Measurements from ENCODE around the gene LNPK. TPM values are rescaled to one million over a fixed set of nuclear protein-coding genes. Genes with fewer than 3 reads are reported as not detected.

LNPK gene
- polyA plus RNA-seq, 1 donor from 2014 or later = 46.7 TPM

GRCh38 chr2:175937216-175937615 lies 64.9 kb downstream of the LNPK start:
- H3K79me2 ChIP-seq (replicated peaks; ENCODE audit: insufficient read depth, low read length) = no peaks in the 10 kb centered on the region
- H3K36me3 ChIP-seq (ENCODE audit: insufficient read depth, low read length) = no peaks in the 10 kb centered on the region
- no peaks in the 10 kb centered on the region for H3K9me3 ChIP-seq (ENCODE audit: low read length)
- H3K9ac ChIP-seq (ENCODE audit: low read length) = no peak overlapping the region
- no peak overlapping the region for H2AFZ ChIP-seq (ENCODE audit: low read depth, low read length)
- H3K9me2 ChIP-seq (ENCODE audit: insufficient read depth, low read length) = no peaks in the 10 kb centered on the region
- no peak overlapping the region for H3K4me2 ChIP-seq (ENCODE audit: low read length)
- H4K20me1 ChIP-seq (ENCODE audit: insufficient read depth) = no peaks in the 10 kb centered on the region
- no peak overlapping the region for H3K4me3 ChIP-seq (ENCODE audit: low read length)
- H3K27ac ChIP-seq (ENCODE audit: low read length) = no peak overlapping the region
- TF ChIP-seq, protein P1, sequence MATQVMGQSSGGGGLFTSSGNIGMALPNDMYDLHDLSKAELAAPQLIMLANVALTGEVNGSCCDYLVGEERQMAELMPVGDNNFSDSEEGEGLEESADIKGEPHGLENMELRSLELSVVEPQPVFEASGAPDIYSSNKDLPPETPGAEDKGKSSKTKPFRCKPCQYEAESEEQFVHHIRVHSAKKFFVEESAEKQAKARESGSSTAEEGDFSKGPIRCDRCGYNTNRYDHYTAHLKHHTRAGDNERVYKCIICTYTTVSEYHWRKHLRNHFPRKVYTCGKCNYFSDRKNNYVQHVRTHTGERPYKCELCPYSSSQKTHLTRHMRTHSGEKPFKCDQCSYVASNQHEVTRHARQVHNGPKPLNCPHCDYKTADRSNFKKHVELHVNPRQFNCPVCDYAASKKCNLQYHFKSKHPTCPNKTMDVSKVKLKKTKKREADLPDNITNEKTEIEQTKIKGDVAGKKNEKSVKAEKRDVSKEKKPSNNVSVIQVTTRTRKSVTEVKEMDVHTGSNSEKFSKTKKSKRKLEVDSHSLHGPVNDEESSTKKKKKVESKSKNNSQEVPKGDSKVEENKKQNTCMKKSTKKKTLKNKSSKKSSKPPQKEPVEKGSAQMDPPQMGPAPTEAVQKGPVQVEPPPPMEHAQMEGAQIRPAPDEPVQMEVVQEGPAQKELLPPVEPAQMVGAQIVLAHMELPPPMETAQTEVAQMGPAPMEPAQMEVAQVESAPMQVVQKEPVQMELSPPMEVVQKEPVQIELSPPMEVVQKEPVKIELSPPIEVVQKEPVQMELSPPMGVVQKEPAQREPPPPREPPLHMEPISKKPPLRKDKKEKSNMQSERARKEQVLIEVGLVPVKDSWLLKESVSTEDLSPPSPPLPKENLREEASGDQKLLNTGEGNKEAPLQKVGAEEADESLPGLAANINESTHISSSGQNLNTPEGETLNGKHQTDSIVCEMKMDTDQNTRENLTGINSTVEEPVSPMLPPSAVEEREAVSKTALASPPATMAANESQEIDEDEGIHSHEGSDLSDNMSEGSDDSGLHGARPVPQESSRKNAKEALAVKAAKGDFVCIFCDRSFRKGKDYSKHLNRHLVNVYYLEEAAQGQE (IDR thresholded peaks at IDR 0.05; ENCODE audit: borderline replicate concordance) = no peak
- TF ChIP-seq EP300 (conservative IDR thresholded peaks at IDR 0.05; ENCODE audit: poor library complexity, severe bottlenecking) (no peak), CTCF (IDR thresholded peaks at IDR 0.05; ENCODE audit: poor library complexity, severe bottlenecking) (no peak), TAF1 (IDR thresholded peaks at IDR 0.05; ENCODE audit: low read depth) (no peak), EZH2 (IDR thresholded peaks at IDR 0.05; ENCODE audit: borderline replicate concordance, insufficient read depth, low read length, poor library complexity, severe bottlenecking) (no peak), SMC3 (conservative IDR thresholded peaks at IDR 0.05; ENCODE audit: poor library complexity) (no peak), POLR2AphosphoS5 (IDR thresholded peaks at IDR 0.05) (no peak), MXI1 (conservative IDR thresholded peaks at IDR 0.05; ENCODE audit: poor library complexity, severe bottlenecking) (no peak), RAD21 (conservative IDR thresholded peaks at IDR 0.05) (no peak)
- no peaks in the 10 kb centered on the region for H3K27me3 ChIP-seq (ENCODE audit: insufficient read depth, low read depth, low read length)
- H3F3A ChIP-seq (ENCODE audit: insufficient read depth, low read length, poor library complexity, severe bottlenecking) = no peaks in the 10 kb centered on the region

- H3K9me2 ChIP-seq (ENCODE audit: insufficient read depth, low read length) = no peaks in the 10 kb centered on the region
- no peaks in the 10 kb centered on the region for H3K79me2 ChIP-seq (replicated peaks; ENCODE audit: insufficient read depth, low read length)
- H3K9ac ChIP-seq (ENCODE audit: low read length) = no peak overlapping the region
- no peak overlapping the region for H3K4me2 ChIP-seq (ENCODE audit: low read length)
- TF ChIP-seq, protein P1 (IDR thresholded peaks at IDR 0.05; ENCODE audit: borderline replicate concordance) = no peak
- no peaks in the 10 kb centered on the region for H3K36me3 ChIP-seq (ENCODE audit: insufficient read depth, low read length)
- no peaks in the 10 kb centered on the region for H3K9me3 ChIP-seq (ENCODE audit: low read length)
- H3K4me3 ChIP-seq (ENCODE audit: low read length) = no peak overlapping the region
- H2AFZ ChIP-seq (ENCODE audit: low read depth, low read length) = no peak overlapping the region
- no peaks in the 10 kb centered on the region for H4K20me1 ChIP-seq (ENCODE audit: insufficient read depth)
- H3F3A ChIP-seq (ENCODE audit: insufficient read depth, low read length, poor library complexity, severe bottlenecking) = no peaks in the 10 kb centered on the region
- no peak overlapping the region for H3K27ac ChIP-seq (ENCODE audit: low read length)
- H3K27me3 ChIP-seq (ENCODE audit: insufficient read depth, low read depth, low read length) = no peaks in the 10 kb centered on the region
These were observed 66.5 kb downstream of the LNPK start for GRCh38 chr2:175935289-175936181.
